ENCODE data around the gene PHTF2.

DNA sequence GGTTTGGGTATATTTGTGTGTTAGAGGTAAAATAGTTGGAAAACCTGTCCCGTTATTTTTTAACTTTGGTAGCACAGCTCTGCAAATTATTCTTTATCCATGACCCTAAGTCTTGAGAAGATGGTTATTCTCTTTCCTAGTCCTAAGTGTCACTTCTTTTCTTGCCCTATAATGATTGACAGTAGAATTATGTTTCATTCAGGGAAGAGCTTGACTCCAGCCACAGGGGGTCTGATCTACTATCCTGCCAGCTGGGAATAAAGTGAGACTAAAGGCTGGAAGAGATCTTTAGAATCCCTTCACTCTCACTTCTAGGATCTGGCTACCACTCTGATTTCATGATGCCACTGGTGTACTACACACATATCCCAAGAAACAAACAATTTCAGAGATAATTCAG, 90.4 kb downstream of the PHTF2 start:
- TF ChIP-seq CTCF (conservative IDR thresholded peaks at IDR 0.05) (no peak), ZFX (IDR thresholded peaks at IDR 0.05) (no peak)

Measured in C4-2B (cell line).